PFSK-1 (cell line): ENCODE data around the gene METTL6.

Experiments used
- POLR2AphosphoS5 ChIP-seq: IDR thresholded peaks from 2 replicates; pipeline ENCODE4 v1.6.1; 2012; ENCODE audit warnings: low read depth, mild to moderate bottlenecking, control low read depth, low read length, moderate library complexity
- SIN3A ChIP-seq: IDR thresholded peaks from 2 replicates; pipeline ENCODE4 v1.6.1; 2012; ENCODE audit warnings: mild to moderate bottlenecking, low read length, moderate library complexity, borderline replicate concordance; ENCODE audit not compliant: insufficient read depth
- TAF1 ChIP-seq: IDR thresholded peaks from 2 replicates; pipeline ENCODE4 v1.6.1; 2012; ENCODE audit warnings: low read length, control low read depth, borderline replicate concordance; ENCODE audit not compliant: insufficient read depth
- TF ChIP-seq, protein P1 (sequence below), 2 experiments: IDR thresholded peaks; 2 replicates each; pipeline versions ENCODE4 v1.6.1 to v1.8.0; 2011 to 2012; ENCODE audit warnings: low read depth in 2 of 2, low read length in 2 of 2, control low read depth in 1 of 2, inconsistent platforms in 1 of 2, mild to moderate bottlenecking in 1 of 2, moderate library complexity in 1 of 2; ENCODE audit not compliant: insufficient read depth in 1 of 2

DNA sequence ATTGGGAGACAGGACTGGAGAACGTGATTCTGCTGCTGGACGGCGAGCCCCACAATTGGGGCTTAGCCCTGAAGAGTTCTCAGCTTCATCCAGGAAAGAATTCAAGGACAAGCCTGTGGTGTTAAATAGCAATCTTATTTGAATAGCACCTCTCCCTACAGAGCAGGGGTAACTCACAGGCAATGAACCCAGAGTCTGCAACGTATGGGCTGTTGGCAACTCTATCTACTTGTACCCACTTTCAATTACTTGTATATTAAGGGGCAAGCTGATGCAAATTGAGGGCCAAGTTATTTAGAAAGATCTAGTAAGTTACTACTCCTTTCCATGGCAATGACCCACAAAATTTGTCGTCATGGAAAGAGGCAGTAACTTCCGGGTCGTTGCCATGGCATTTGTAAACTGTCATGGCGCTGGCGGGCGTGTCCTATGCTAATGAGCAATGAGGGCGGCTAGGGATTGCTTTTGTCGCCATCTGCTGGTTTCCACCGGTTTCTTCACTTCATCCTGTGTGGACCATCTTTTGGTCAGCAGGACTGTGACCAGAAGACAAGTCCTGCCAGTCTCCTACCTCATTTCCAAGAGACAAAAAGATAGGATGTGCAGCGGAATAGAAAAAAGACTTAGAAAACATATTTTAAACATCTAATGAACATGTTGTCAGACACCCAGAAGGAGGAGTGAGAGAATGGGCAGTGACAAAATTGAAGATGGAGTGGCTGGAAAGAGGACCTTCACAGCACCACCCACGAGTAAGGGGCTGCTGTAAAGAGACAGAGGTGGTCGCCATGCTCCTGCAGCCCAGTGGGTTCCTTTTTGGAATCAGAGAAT, 49.2 kb downstream of the METTL6 start:
- TF ChIP-seq SIN3A (peak; percentile 76; the same call in 1 of the 2 replicates), TAF1 (no peak), POLR2AphosphoS5 (no peak)
- TF ChIP-seq, protein P1, sequence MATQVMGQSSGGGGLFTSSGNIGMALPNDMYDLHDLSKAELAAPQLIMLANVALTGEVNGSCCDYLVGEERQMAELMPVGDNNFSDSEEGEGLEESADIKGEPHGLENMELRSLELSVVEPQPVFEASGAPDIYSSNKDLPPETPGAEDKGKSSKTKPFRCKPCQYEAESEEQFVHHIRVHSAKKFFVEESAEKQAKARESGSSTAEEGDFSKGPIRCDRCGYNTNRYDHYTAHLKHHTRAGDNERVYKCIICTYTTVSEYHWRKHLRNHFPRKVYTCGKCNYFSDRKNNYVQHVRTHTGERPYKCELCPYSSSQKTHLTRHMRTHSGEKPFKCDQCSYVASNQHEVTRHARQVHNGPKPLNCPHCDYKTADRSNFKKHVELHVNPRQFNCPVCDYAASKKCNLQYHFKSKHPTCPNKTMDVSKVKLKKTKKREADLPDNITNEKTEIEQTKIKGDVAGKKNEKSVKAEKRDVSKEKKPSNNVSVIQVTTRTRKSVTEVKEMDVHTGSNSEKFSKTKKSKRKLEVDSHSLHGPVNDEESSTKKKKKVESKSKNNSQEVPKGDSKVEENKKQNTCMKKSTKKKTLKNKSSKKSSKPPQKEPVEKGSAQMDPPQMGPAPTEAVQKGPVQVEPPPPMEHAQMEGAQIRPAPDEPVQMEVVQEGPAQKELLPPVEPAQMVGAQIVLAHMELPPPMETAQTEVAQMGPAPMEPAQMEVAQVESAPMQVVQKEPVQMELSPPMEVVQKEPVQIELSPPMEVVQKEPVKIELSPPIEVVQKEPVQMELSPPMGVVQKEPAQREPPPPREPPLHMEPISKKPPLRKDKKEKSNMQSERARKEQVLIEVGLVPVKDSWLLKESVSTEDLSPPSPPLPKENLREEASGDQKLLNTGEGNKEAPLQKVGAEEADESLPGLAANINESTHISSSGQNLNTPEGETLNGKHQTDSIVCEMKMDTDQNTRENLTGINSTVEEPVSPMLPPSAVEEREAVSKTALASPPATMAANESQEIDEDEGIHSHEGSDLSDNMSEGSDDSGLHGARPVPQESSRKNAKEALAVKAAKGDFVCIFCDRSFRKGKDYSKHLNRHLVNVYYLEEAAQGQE (IDR thresholded peaks at IDR 0.05; ENCODE audit: insufficient read depth in 1 of 2, low read depth in 2 of 2, low read length in 2 of 2): no peak
